Nucleus accumbens (tissue), 56 donors: Measurements from ENCODE around the gene UQCR11.

Experiments
- DNase-seq, 56 donors: peaks; one replicate each; lab custom pipeline; 2025; lab: John Stamatoyannopoulos, UW

Gene UQCR11

GRCh38 chr19:1636325-1637236 is 31.3 kb upstream of the UQCR11 start:
- DNase-seq: no peak

DNA sequence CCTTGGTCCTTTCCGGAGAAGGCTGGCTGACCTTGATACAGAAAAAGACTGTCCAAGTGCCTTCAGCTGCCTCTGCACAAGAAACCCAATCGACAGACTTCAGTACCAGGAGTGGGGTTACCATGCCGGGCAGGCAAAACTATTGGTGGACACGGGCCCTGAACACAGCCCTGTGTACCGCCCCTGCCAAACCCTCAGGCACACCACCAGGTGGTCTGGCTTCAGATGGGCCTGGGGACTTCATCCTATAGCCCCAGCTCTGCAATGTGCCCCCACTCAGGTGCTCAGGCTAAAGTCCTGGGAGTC is 29.6 kb upstream of the UQCR11 start:
- no peak for DNase-seq

GRCh38 chr19:1634242-1634937 is 29.1 kb upstream of the UQCR11 start:
- DNase-seq: no peak

DNA sequence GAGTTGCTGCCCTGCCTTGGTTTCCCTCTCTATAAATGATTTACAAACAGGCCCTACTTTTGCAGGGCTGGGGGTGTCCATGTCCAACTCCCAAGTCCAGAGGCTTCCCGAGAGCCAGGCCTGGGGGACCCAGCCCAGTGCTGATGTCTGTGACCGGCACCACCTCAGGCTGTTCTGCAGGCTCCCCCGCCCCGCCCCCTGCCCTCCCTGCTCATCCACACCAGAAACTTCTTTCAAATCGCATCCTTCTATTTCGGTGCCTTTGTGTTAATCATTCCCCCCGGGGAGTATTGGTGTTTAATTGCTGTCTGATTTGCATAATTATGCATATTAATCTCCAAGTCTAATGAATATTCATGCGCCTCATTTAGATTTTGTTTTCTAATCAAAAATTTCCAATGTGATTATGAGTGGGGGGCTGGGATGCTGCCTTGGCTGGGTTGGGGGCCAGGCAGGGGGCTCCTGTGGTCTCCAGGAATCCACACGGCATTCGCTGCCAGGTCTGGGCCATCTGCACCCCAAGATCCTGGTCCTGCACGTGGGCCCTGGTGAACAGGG is 28.1 kb upstream of the UQCR11 start:
- DNase-seq: no peak

- no peak for DNase-seq
Observed at GRCh38 chr19:1632462-1633268, 27.4 kb upstream of the UQCR11 start.

DNA sequence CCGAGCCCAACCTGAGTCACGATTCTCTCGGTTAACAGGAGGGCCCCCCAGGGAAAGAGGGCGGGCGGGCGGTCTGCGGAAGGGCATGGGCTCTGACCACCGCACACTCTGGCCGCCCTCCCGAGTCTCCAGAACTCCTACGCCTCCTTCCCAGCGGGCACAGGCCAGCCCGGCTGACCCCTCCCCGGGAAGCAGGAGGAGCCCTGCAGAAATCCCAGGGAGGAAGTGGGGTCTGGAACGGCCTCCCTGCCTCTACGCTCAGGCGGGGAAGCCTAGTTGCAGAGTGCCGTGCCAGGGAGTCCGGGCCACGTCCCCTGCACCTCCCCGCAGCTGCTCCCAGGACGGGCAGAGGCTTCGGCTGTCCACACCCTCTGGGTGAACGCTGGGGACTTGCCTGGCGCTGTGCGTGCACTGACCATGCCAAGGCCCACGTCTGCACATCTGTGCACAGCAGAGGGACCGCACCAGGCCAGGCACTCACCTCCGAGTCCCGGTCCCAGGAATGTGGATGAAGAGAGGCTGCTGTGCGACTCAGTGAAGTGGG is 26.4 kb upstream of the UQCR11 start:
- no peak for DNase-seq

DNA sequence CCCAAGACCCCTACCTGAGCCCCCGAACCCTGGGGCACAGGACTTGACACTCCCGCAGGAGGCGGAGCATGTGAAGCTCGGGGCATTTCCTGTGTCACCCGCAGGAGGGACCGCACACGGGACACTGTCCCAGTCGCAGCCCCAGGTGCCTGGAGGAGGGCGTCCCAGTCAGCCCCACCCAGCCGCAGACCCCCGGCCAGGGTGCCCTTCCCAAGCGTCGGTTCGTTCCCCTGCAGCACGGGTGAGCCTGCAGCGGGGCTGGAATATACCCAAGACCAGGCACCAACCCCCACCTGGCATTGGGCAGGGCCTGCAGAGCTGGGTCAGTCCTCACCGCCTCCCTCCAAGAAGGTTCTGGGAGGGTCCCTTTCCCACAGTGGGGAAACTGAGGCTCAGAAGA is 25.5 kb upstream of the UQCR11 start:
- DNase-seq: no peak

GRCh38 chr19:1630012-1630411 is 24.8 kb upstream of the UQCR11 start:
- no peak for DNase-seq

GRCh38 chr19:1629256-1629808 is 24.1 kb upstream of the UQCR11 start:
- DNase-seq: no peak

DNA sequence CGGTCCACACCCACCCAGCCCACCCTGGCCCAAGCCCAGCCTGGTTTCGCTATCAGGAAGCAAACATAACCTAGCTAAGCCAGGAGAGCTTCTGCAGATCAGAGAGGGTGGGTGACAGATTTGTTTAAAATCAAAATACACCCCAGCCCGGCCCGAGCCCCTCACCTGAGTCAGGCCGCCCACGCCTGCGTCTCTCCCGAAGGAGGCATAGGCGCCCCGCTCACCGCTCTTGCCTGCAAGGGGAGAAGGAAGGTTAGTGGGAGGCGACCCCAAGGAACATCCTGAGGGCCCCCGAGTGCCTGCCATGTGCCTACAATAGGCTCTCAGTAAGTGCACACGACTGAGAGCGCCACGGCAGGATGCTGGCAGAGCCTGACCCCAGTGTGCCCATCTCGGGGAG is 21.9 kb upstream of the UQCR11 start:
- peak in 2 of 56 donors; percentile 6 to 11 for DNase-seq

DNA sequence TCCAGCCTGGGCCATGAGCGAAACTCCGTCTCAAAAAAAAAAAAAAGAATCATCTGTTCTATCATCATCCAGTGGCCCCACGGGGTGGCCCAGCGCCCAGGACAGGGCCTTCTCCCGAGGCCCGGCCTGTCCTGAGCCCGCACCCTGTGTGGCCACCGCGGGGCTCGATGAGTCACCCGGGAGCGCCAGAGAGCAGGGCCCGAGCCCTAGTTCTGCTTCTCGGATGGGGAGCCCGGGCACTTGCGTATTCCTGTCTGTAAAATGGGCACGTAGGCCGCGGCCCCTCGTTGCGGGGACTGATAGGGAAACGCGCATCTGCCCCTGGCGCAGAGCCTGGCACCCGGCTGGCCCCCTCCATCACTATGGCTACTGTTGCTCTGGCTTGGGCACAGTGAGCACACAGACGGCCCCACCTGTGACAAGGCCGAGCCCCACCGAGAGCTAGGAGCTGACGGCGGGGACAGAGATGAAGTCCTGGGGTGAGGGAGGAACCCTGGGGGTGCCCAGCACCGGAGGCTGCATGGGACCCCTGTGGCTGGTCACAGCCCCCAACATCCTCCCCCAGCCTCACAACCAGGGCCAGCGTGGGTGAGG is 21.3 kb upstream of the UQCR11 start:
- no peak for DNase-seq

GRCh38 chr19:1624458-1624857 is 19.2 kb upstream of the UQCR11 start:
- DNase-seq: peak in 26 of 56 donors; percentile 3 to 37 (median 12)

DNA sequence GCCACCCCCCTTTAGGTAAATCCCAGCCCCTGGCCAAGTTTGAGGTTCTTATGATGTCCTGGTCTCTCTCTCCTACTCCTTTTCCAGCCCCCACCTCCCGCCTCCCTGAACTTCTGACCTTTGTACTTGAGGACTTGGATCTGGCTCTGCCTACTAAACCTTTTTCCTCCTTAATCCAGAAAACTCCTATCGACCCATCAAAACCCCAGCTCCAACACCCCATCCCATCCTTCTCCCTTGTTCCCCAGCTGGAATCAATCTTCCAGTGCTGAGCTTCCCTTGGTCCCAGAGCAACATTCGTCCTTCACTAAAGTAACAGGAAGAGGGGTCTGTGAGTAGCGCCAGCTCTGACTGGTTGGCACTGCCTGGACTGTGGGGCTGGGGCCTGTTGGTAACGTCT is 17.3 kb upstream of the UQCR11 start:
- no peak for DNase-seq

GRCh38 chr19:1622007-1622406 is 16.7 kb upstream of the UQCR11 start:
- no peak for DNase-seq

DNA sequence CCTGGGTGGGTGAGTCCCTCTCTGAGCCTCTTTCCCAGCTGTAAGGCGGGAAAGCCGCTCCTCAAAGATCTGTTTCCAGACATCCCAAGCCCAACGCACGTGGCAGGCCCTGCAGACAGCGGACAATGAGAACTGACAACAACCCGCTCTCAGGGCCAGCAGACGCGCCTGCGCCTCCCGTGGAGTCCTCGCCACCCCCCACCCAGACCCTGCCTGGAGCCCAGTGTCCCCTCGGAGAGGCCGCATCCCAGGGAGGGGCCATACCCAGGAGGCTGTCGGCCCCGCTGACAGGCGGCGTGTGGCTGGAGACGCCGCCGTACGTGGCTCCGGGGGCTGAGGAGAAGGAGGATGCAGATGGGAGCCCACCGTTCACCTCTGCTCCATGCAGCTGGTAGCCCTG is 16.3 kb upstream of the UQCR11 start:
- no peak for DNase-seq

DNA sequence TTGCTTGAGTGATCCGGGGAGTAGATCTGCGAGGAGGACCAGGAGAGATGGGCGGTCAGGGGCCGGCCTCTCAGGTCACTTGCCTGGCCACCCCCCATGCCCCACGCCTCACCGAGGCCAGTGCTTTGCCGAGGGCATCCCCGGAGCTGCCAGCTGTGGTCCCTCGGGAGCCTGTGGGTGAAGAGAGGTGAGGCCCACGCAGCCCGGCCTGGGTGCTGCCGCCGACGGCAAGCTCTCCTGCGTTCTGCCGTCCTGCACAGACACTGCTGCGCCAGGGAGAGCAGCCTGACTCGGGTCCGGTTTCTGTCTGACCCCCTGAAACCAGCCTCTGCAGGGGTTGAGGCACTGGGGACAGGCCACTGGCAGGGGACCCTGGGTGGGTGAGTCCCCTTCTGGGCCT is 15.8 kb upstream of the UQCR11 start:
- DNase-seq: no peak

DNA sequence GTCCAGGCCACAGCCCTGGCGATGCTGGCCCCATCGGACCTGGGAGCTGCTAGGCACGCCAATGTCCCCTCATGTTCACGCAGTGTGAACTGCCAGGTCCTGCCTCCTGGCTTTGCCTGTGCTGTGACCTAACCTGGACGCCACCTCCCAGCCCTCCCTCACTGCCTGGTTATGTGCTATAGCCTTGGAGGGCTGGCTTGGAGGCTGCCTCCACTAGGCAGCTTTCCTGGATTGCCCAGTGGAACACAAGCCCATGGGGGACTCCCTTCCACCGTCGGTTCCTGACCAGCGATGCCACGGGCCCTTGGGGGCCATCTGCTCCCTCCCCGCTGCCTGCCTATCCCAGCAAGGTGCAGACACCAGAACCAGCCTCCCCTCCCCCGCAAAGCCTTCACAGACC is 15.2 kb upstream of the UQCR11 start:
- DNase-seq: no peak

GRCh38 chr19:1619703-1620102 is 14.4 kb upstream of the UQCR11 start:
- no peak for DNase-seq

DNA sequence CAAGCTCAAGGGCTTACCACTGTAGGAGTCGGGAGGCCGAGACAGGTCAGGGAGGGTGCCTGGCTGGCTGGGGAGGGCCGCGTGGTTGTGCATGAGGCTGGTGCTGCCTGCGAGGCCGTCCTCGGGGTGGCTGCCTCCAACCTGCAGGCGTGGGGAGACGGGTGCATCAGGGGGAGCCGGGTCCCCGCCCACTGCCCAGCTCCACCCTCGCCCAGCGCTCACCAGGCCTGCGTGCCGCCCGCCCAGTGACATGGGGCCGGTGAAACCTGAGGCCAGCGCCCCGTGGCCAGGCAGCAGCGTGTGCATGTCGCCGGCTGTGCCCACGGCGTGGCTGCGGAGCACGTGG is 13.8 kb upstream of the UQCR11 start:
- no peak for DNase-seq
